PC-9 (cell line): ENCODE data around the gene ENO2. TPM values are rescaled to one million over a fixed set of nuclear protein-coding genes. Genes with fewer than 3 reads are reported as not detected.

ENCODE experiments used
- BruUV-seq: library from RNA; stranded (reverse); fragments of 400-500 nt; replicated peaks from 2 replicates; lab custom pipeline; 2021; lab: Mats Ljungman, UMichigan
- CTCF ChIA-PET: fragments of 300-600 bp; sonication (Branson Sonifier 250); formaldehyde crosslinking; loops from one replicate; lab custom pipeline; 2022; ENCODE audit warnings: antibody characterized with exemption; lab: Charles Lee
- POLR2A ChIA-PET: fragments of 300-600 bp; sonication (Branson Sonifier 250); formaldehyde crosslinking; loops from one replicate; lab custom pipeline; 2022; ENCODE audit warnings: antibody characterized with exemption; ENCODE audit not compliant: unreplicated experiment; lab: Charles Lee
- DNase-seq, 2 experiments: peaks; one replicate each; pipeline versions ENCODE4 v3.0.0 to v3.0.0-alpha.2; 2015 to 2022; ENCODE audit warnings: mixed read lengths in 1 of 2
- H2AFZ ChIP-seq: fragments of 200-600 bp; sonication (generic); 2 replicates; pipeline ENCODE4 v1.8.1; 2017; ENCODE audit warnings: antibody characterized with exemption
- H3F3A ChIP-seq: fragments of 200-600 bp; sonication (generic); 2 replicates; pipeline ENCODE4 v1.8.1; 2017; ENCODE audit warnings: antibody characterized with exemption, mild to moderate bottlenecking, low read depth; ENCODE audit not compliant: insufficient read depth
- H3K27ac ChIP-seq: fragments of 200-600 bp; sonication (generic); 2 replicates; pipeline ENCODE4 v1.6.1; 2016; ENCODE audit warnings: mixed run types
- H3K27me3 ChIP-seq: fragments of 200-600 bp; sonication (generic); 2 replicates; pipeline ENCODE4 v1.6.1; 2016; ENCODE audit warnings: low read depth, mixed run types; ENCODE audit not compliant: insufficient read depth
- H3K36me3 ChIP-seq: fragments of 200-600 bp; sonication (generic); 2 replicates; pipeline ENCODE4 v1.6.1; 2016; ENCODE audit warnings: low read depth, mixed run types
- H3K4me1 ChIP-seq: fragments of 200-600 bp; sonication (generic); replicated peaks from 2 replicates; pipeline ENCODE4 v1.6.1; 2016; ENCODE audit warnings: mixed run types; ENCODE audit not compliant: insufficient read depth
- H3K4me2 ChIP-seq: fragments of 200-600 bp; sonication (generic); 2 replicates; pipeline ENCODE4 v1.6.1; 2017; ENCODE audit warnings: mixed run types
- H3K4me3 ChIP-seq: fragments of 200-600 bp; sonication (generic); 2 replicates; pipeline ENCODE4 v1.6.1; 2016; ENCODE audit warnings: mixed run types
- H3K79me2 ChIP-seq: fragments of 200-600 bp; sonication (generic); 2 replicates; pipeline ENCODE4 v1.6.1; 2017; ENCODE audit warnings: low read depth, mixed run types
- H3K9me2 ChIP-seq: fragments of 200-600 bp; sonication (generic); 2 replicates; pipeline ENCODE4 v1.8.1; 2017; ENCODE audit warnings: mild to moderate bottlenecking; ENCODE audit not compliant: insufficient read depth
- H3K9me3 ChIP-seq: fragments of 200-600 bp; sonication (generic); 2 replicates; pipeline ENCODE4 v1.8.1; 2016; ENCODE audit warnings: low read depth; ENCODE audit not compliant: insufficient read depth
- H4K20me1 ChIP-seq: fragments of 200-600 bp; sonication (generic); 2 replicates; pipeline ENCODE4 v1.8.1; 2017; ENCODE audit not compliant: insufficient read depth
- EZH2 ChIP-seq: fragments of 200-600 bp; sonication (generic); IDR thresholded peaks from 2 replicates; pipeline ENCODE4 v1.8.0; 2017; ENCODE audit warnings: antibody characterized with exemption, low read depth
- intact Hi-C: fragments of 100-400 bp; cut with micrococcal nuclease; formaldehyde crosslinking; loops from one replicate; pipeline ENCODE4 v1.10.0; 2022; ENCODE audit not compliant: unreplicated experiment
- total RNA-seq: library from RNA; stranded (reverse); gene quantifications from 2 replicates; pipeline ENCODE4 v1.2.3, GENCODE V29; 2021
- TF ChIP-seq, protein P1 (sequence below): fragments of 200-600 bp; sonication (generic); conservative IDR thresholded peaks from 2 replicates; pipeline ENCODE4 v1.6.1; 2017; ENCODE audit warnings: mixed run types, antibody characterized with exemption, mild to moderate bottlenecking, moderate library complexity

Gene ENO2
- total RNA-seq, 1 experiment from 2014 or later, result 38.8 TPM

DNA sequence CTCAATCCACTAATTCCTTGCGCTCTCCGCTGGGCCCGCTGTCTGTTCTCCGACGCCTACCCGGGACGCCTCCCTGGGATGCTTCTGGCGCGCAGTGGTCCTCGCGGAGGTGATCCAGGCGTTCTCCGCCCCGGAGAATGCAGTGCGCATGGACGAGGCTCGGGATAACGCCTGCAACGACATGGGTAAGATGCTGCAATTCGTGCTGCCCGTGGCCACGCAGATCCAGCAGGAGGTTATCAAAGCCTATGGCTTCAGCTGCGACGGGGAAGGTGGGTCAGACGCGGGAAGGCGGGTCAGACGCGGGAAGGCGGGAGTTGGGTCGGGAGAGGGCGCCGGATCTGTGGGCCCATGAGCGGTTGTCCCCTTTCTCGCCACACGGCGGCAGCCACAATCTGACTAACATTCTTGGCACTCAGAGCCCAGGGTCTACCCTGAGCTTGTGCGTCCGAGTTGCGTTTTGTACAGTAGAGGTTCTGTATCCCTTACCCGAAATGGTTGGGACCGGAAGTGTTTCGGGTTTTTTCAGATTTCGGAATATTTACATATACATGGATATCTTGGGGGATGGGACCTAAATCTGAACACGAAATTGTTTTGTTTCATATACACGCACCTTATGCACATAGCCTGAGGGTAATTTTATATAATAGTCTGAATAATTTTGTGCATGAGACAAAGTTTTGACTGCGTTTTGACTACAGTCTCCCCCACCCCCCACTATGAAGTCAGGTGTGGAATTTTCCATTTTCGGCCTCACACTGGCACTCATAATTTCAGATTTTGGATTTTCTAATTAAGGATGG, 30.2 kb downstream of the ENO2 start:
- intact Hi-C loops, result loop anchor here (1.0 to 5.0 kb wide), 7 partner anchors 19 to 694 kb away; partner anchors contain the start of genes C1RL, MLF2 and PEX5
- peak overlapping the region; percentile 67 for H3K4me3 ChIP-seq
- peak overlapping the region; percentile 82 for H3K4me2 ChIP-seq
- BruUV-seq, result no TSS peak
- POLR2A ChIA-PET, result interaction anchor here (0.5 to 3.6 kb wide), 19 partner anchors 17 to 484 kb away, joined by 3 to 54 read pairs (median 7); partner anchors contain the start of genes C1RL, LPAR5, LPCAT3 and PTMS
- peak overlapping the region; percentile 79 for H2AFZ ChIP-seq
- peaks cover 28% of the 10 kb centered on the region; the same call in 1 of the 2 replicates for H3K79me2 ChIP-seq
- H3F3A ChIP-seq, result peaks cover 57% of the 10 kb centered on the region
- peak overlapping the region; percentile 94 for H3K27ac ChIP-seq
- H3K27me3 ChIP-seq, result no peaks in the 10 kb centered on the region
- H3K9me3 ChIP-seq, result no peaks in the 10 kb centered on the region
- H4K20me1 ChIP-seq, result no peaks in the 10 kb centered on the region
- no peaks in the 10 kb centered on the region for H3K9me2 ChIP-seq
- peaks cover 20% of the 10 kb centered on the region for H3K4me1 ChIP-seq
- DNase-seq, result peak; percentile 90 to 97
- CTCF ChIA-PET, result interaction anchor here (0.8 to 4.4 kb wide), 13 partner anchors 17 to 1016 kb away, joined by 3 to 47 read pairs (median 7); partner anchors contain the start of genes C1RL and LPCAT3
- H3K36me3 ChIP-seq, result no peaks in the 10 kb centered on the region
- TF ChIP-seq, protein P1, sequence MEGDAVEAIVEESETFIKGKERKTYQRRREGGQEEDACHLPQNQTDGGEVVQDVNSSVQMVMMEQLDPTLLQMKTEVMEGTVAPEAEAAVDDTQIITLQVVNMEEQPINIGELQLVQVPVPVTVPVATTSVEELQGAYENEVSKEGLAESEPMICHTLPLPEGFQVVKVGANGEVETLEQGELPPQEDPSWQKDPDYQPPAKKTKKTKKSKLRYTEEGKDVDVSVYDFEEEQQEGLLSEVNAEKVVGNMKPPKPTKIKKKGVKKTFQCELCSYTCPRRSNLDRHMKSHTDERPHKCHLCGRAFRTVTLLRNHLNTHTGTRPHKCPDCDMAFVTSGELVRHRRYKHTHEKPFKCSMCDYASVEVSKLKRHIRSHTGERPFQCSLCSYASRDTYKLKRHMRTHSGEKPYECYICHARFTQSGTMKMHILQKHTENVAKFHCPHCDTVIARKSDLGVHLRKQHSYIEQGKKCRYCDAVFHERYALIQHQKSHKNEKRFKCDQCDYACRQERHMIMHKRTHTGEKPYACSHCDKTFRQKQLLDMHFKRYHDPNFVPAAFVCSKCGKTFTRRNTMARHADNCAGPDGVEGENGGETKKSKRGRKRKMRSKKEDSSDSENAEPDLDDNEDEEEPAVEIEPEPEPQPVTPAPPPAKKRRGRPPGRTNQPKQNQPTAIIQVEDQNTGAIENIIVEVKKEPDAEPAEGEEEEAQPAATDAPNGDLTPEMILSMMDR, result peak; percentile 88
- no peak for TF ChIP-seq EZH2

- no peak for DNase-seq
- Histone ChIP-seq H3F3A (peaks cover 48% of the 10 kb centered on the region), H4K20me1 (no peaks in the 10 kb centered on the region), H3K9me3 (no peaks in the 10 kb centered on the region), H3K4me3 (peak overlapping the region; percentile 67), H3K9me2 (no peaks in the 10 kb centered on the region), H3K36me3 (no peaks in the 10 kb centered on the region), H3K4me1 (peaks cover 20% of the 10 kb centered on the region), H3K27ac (peak overlapping the region; percentile 69), H2AFZ (peak overlapping the region; percentile 79; the same call in 1 of the 2 replicates), H3K27me3 (no peaks in the 10 kb centered on the region), H3K4me2 (peak overlapping the region; percentile 82), H3K79me2 (peaks cover 28% of the 10 kb centered on the region; the same call in 1 of the 2 replicates)
- CTCF ChIA-PET, result interaction anchor here (0.6 to 4.4 kb wide), 15 partner anchors 16 to 368 kb away, joined by 3 to 47 read pairs (median 7); partner anchors contain the start of genes C1RL, LPCAT3, SPSB2 and USP5
- BruUV-seq, result no TSS peak
- POLR2A ChIA-PET, result interaction anchor here (0.5 to 3.6 kb wide), 20 partner anchors 14 to 1004 kb away, joined by 3 to 54 read pairs (median 6); partner anchors contain the start of genes C1R, LPCAT3, PTMS and SPSB2
- TF ChIP-seq, protein P1, result no peak
- no peak for TF ChIP-seq EZH2
- intact Hi-C loops, result loop anchor here (1.0 kb wide), 6 partner anchors 17 to 147 kb away; partner anchors contain the start of genes C1R, CDCA3 and LPCAT3
These were observed 31.2 kb downstream of the ENO2 start for GRCh38 chr12:6945613-6946012.
